NCI-H2081 (cell line): ENCODE results near the gene CCR8.
A peak's percentile ranks its signal among the peaks of the same experiment; 100 is the strongest.
"Not testable (repeated sequence)": the region's sequence is repeated elsewhere in the genome, so short reads cannot be mapped to it uniquely, and the experiment has no call there.

Source experiments
- DNase-seq, 2 experiments: peaks; one replicate each; lab custom pipeline; 2025; lab: John Stamatoyannopoulos, UW

Gene CCR8

GRCh38 chr3:39349080-39349479 lies 19.6 kb downstream of the CCR8 start:
- peak in 1 of 2 experiments; percentile 59 for DNase-seq

GRCh38 chr3:39350714-39351113 lies 21.2 kb downstream of the CCR8 start:
- DNase-seq, result no peak

GRCh38 chr3:39351134-39351533 lies 21.6 kb downstream of the CCR8 start:
- DNase-seq, result not testable (repeated sequence)

GRCh38 chr3:39353168-39353927 lies 23.8 kb downstream of the CCR8 start:
- DNase-seq, result not testable (repeated sequence)

GRCh38 chr3:39358333-39358732 lies 28.8 kb downstream of the CCR8 start:
- no peak for DNase-seq

GRCh38 chr3:39361252-39361927 lies 31.9 kb downstream of the CCR8 start:
- no peak for DNase-seq

- no peak for DNase-seq
Measured at GRCh38 chr3:39362192-39362591, 32.7 kb downstream of the CCR8 start.

- DNase-seq, result no peak
Measured at GRCh38 chr3:39362812-39363211, 33.3 kb downstream of the CCR8 start.

GRCh38 chr3:39370450-39370849 lies 40.9 kb downstream of the CCR8 start:
- not testable (repeated sequence) for DNase-seq

- DNase-seq, result no peak
Measured at GRCh38 chr3:39372833-39373232, 43.3 kb downstream of the CCR8 start.

- DNase-seq, result no peak
Measured at GRCh38 chr3:39376959-39377634, 47.6 kb downstream of the CCR8 start.

GRCh38 chr3:39378088-39378487 lies 48.6 kb downstream of the CCR8 start:
- DNase-seq, result no peak

GRCh38 chr3:39378957-39379777 lies 49.7 kb downstream of the CCR8 start:
- DNase-seq, result no peak

GRCh38 chr3:39379778-39380155 lies 50.3 kb downstream of the CCR8 start:
- DNase-seq, result no peak

GRCh38 chr3:39381432-39381831 lies 51.9 kb downstream of the CCR8 start:
- no peak for DNase-seq
